CD14-positive monocyte (primary cell): Measurements from ENCODE around the gene ASB1. TPM values are rescaled to one million over a fixed set of nuclear protein-coding genes. Genes with fewer than 3 reads are reported as not detected.

Source experiments
- DNase-seq, 3 donors: peaks; one replicate each; pipeline ENCODE4 v3.0.0-alpha.2; 2011 to 2022
- H2AFZ ChIP-seq: 2 replicates; pipeline ENCODE4 v1.6.0; 2012; ENCODE audit warnings: mild to moderate bottlenecking, low read depth, low read length, inconsistent platforms; ENCODE audit not compliant: insufficient read depth, poor library complexity, severe bottlenecking
- H3K27ac ChIP-seq, 2 donors: 1 replicate in 1 of 2; 2 replicates in 1 of 2; pipeline ENCODE4 v1.5.1; 2012 to 2013; ENCODE audit warnings: low read length in 2 of 2, control low read depth in 1 of 2, inconsistent platforms in 1 of 2, low read depth in 1 of 2, mild to moderate bottlenecking in 1 of 2
- H3K27me3 ChIP-seq, 2 donors: one replicate each; pipeline versions ENCODE4 v1.6.0 to v1.6.1; 2011 to 2013; ENCODE audit warnings: low read length in 2 of 2; ENCODE audit not compliant: control insufficient read depth in 2 of 2, insufficient read depth in 2 of 2
- H3K36me3 ChIP-seq, 2 donors: replicated peaks in 1 of 2; 1 replicate in 1 of 2; 2 replicates in 1 of 2; pipeline versions ENCODE4 v1.5.1 to v1.6.1; 2012 to 2013; ENCODE audit warnings: low read length in 2 of 2, control low read depth in 1 of 2, inconsistent platforms in 1 of 2, mild to moderate bottlenecking in 1 of 2; ENCODE audit not compliant: insufficient read depth in 2 of 2, control insufficient read depth in 1 of 2
- H3K4me1 ChIP-seq, 2 donors: 1 replicate in 1 of 2; 2 replicates in 1 of 2; pipeline versions ENCODE4 v1.5.1 to v1.6.1; 2012 to 2013; ENCODE audit warnings: low read length in 2 of 2, control low read depth in 1 of 2, inconsistent platforms in 1 of 2, mild to moderate bottlenecking in 1 of 2, moderate library complexity in 1 of 2; ENCODE audit not compliant: insufficient read depth in 2 of 2, control insufficient read depth in 1 of 2
- H3K4me2 ChIP-seq: replicated peaks from 2 replicates; pipeline ENCODE3; 2012; ENCODE audit warnings: low read length, moderate library complexity, mild to moderate bottlenecking; ENCODE audit not compliant: poor library complexity, severe bottlenecking; ENCODE audit errors: extremely low read depth
- H3K4me3 ChIP-seq, 3 experiments: fragments of 200-600 bp in 1 of 3; sonication (generic) in 1 of 3; replicated peaks in 1 of 3; 1 replicate in 2 of 3; 2 replicates in 1 of 3; pipeline ENCODE4 v1.5.1; 2011 to 2013; ENCODE audit warnings: low read length in 3 of 3, mild to moderate bottlenecking in 3 of 3, control low read depth in 2 of 3, low read depth in 2 of 3, inconsistent platforms in 1 of 3, moderate library complexity in 1 of 3
- H3K79me2 ChIP-seq: 2 replicates; pipeline ENCODE4 v1.6.0; 2012; ENCODE audit warnings: mild to moderate bottlenecking, control low read depth, inconsistent platforms, low read length, moderate library complexity; ENCODE audit not compliant: insufficient read depth
- H3K9ac ChIP-seq: 2 replicates; pipeline ENCODE4 v1.6.0; 2017; ENCODE audit warnings: low read length, mild to moderate bottlenecking; ENCODE audit not compliant: insufficient read depth, poor library complexity, severe bottlenecking
- H3K9me3 ChIP-seq, 2 donors: replicated peaks in 1 of 2; 1 replicate in 1 of 2; 2 replicates in 1 of 2; pipeline versions ENCODE4 v1.5.1 to v1.6.1; 2012 to 2013; ENCODE audit warnings: low read length in 2 of 2, control low read depth in 1 of 2; ENCODE audit not compliant: control insufficient read depth in 1 of 2, insufficient read depth in 1 of 2
- H4K20me1 ChIP-seq: 2 replicates; pipeline ENCODE4 v1.6.0; 2012; ENCODE audit warnings: mild to moderate bottlenecking, low read length, control low read depth, moderate library complexity; ENCODE audit not compliant: insufficient read depth
- H3K27ac Mint-ChIP-seq, 7 donors: one replicate each; pipeline ENCODE4 v1.8.0; 2020; ENCODE audit warnings: mild to moderate bottlenecking in 7 of 7, mixed read lengths in 7 of 7, moderate library complexity in 6 of 7, inconsistent platforms in 2 of 7
- H3K27me3 Mint-ChIP-seq, 3 donors: one replicate each; pipeline ENCODE4 v1.8.0; 2021 to 2022; ENCODE audit warnings: low read depth in 3 of 3, mild to moderate bottlenecking in 3 of 3, mixed read lengths in 3 of 3, moderate library complexity in 3 of 3, inconsistent platforms in 1 of 3
- H3K36me3 Mint-ChIP-seq, 2 donors: one replicate each; pipeline ENCODE4 v1.8.0; 2020; ENCODE audit warnings: mixed read lengths in 2 of 2, inconsistent platforms in 1 of 2, mild to moderate bottlenecking in 1 of 2
- H3K4me1 Mint-ChIP-seq: one replicate; pipeline ENCODE4 v1.8.0; 2020; ENCODE audit warnings: mild to moderate bottlenecking, mixed read lengths
- H3K4me3 Mint-ChIP-seq, 2 donors: one replicate each; pipeline ENCODE4 v1.8.0; 2020; ENCODE audit warnings: mild to moderate bottlenecking in 2 of 2, mixed read lengths in 2 of 2, moderate library complexity in 1 of 2
- H3K9me3 Mint-ChIP-seq, 7 donors: one replicate each; pipeline ENCODE4 v1.8.0; 2020 to 2022; ENCODE audit warnings: mixed read lengths in 7 of 7, mild to moderate bottlenecking in 6 of 7, moderate library complexity in 6 of 7, inconsistent platforms in 2 of 7
- CTCF ChIP-seq: fragments of 200-600 bp; IDR thresholded peaks from one replicate; pipeline ENCODE4 v1.8.0; 2022; ENCODE audit warnings: antibody characterized with exemption, mild to moderate bottlenecking
- WGBS: methylation state at CpG from one replicate; pipeline ENCODE4 v1.1.5; 2013; ENCODE audit warnings: missing lambda C conversion rate; ENCODE audit not compliant: insufficient coverage; 5-methylcytosine and 5-hydroxymethylcytosine counted together
- intact Hi-C, 2 donors: fragments of 100-400 bp; cut with micrococcal nuclease; formaldehyde crosslinking; loops; one replicate each; pipeline versions ENCODE4 v1.15.0 to v1.15.1; 2023
- polyA plus RNA-seq, 3 donors: library from polyadenylated mRNA; depleted of rRNA in 1 of 3; unstranded in 2 of 3; stranded (reverse) in 1 of 3; fragments of 300-500 nt in 2 of 3; fragments of >200 nt in 1 of 3; fragmentation: Illumina TruSeq in 2 of 3; gene quantifications; 1 replicate in 2 of 3; 2 replicates in 1 of 3; pipeline ENCODE4 v1.2.3, GENCODE V29; 2012 to 2021

Gene ASB1
- polyA plus RNA-seq, 3 donors, result 15.1 to 22.0 (median 16.0) TPM

GRCh38 chr2:238407566-238407965, 19.2 kb upstream of the ASB1 start:
- Mint-ChIP-seq H3K4me3 (no peak overlapping the region), H3K9me3 (peaks cover 0 to 3% (median 0%) of the 10 kb centered on the region in 7 donors), H3K4me1 (peaks cover 10% of the 10 kb centered on the region), H3K27ac (no peak overlapping the region), H3K36me3 (peaks cover 2 to 4% of the 10 kb centered on the region in 2 donors), H3K27me3 (peaks cover 0 to 4% (median 2%) of the 10 kb centered on the region in 3 donors)
- no peak overlapping the region for H3K4me2 ChIP-seq
- H3K36me3 ChIP-seq, result no peaks in the 10 kb centered on the region
- no peaks in the 10 kb centered on the region for H3K79me2 ChIP-seq
- WGBS, result 90% methylated on average over 10 of the region's 11 CpGs
- H3K27me3 ChIP-seq, result no peaks in the 10 kb centered on the region
- no peak overlapping the region for H3K4me3 ChIP-seq
- no peak for DNase-seq
- intact Hi-C loops, result loop anchor here in 1 of 2 donors (5.0 kb wide), 1 partner anchor 35 kb away; no protein-coding TSS in a partner anchor
- no peak overlapping the region for H2AFZ ChIP-seq
- no peaks in the 10 kb centered on the region for H4K20me1 ChIP-seq
- no peak for TF ChIP-seq CTCF
- H3K9me3 ChIP-seq, result no peaks in the 10 kb centered on the region
- peaks cover 13 to 15% of the 10 kb centered on the region in 2 donors for H3K4me1 ChIP-seq
- no peak overlapping the region for H3K9ac ChIP-seq
- no peak overlapping the region for H3K27ac ChIP-seq

- no peak overlapping the region for H3K4me3 ChIP-seq
- H3K4me1 Mint-ChIP-seq, result peaks cover 10% of the 10 kb centered on the region
- H2AFZ ChIP-seq, result no peak overlapping the region
- H3K36me3 Mint-ChIP-seq, result peaks cover 2 to 4% of the 10 kb centered on the region in 2 donors
- no peak overlapping the region for H3K27ac ChIP-seq
- no peaks in the 10 kb centered on the region for H4K20me1 ChIP-seq
- WGBS, result 87% methylated on average over 11 of the region's 17 CpGs
- H3K36me3 ChIP-seq, result no peaks in the 10 kb centered on the region
- intact Hi-C loops, result loop anchor here in 1 of 2 donors (5.0 kb wide), 1 partner anchor 36 kb away; no protein-coding TSS in a partner anchor
- H3K9ac ChIP-seq, result no peak overlapping the region
- H3K27me3 Mint-ChIP-seq, result peaks cover 0 to 4% (median 2%) of the 10 kb centered on the region in 3 donors
- H3K27me3 ChIP-seq, result no peaks in the 10 kb centered on the region
- peaks cover 13 to 15% of the 10 kb centered on the region in 2 donors for H3K4me1 ChIP-seq
- peaks cover 0 to 2% (median 0%) of the 10 kb centered on the region in 7 donors for H3K9me3 Mint-ChIP-seq
- H3K4me2 ChIP-seq, result no peak overlapping the region
- H3K4me3 Mint-ChIP-seq, result no peak overlapping the region
- TF ChIP-seq CTCF, result no peak
- no peaks in the 10 kb centered on the region for H3K9me3 ChIP-seq
- H3K79me2 ChIP-seq, result no peaks in the 10 kb centered on the region
- H3K27ac Mint-ChIP-seq, result peak overlapping the region in 1 of 7 donors; percentile 70
- no peak for DNase-seq
These were observed 17.9 kb upstream of the ASB1 start for GRCh38 chr2:238408615-238409340.
